ENCODE results near the gene HDAC2. TPM values are rescaled to one million over a fixed set of nuclear protein-coding genes. Genes with fewer than 3 reads are reported as not detected.

The HDAC2 gene
- total RNA-seq, 1 donor from 2014 or later, result 99.8 TPM

DNA sequence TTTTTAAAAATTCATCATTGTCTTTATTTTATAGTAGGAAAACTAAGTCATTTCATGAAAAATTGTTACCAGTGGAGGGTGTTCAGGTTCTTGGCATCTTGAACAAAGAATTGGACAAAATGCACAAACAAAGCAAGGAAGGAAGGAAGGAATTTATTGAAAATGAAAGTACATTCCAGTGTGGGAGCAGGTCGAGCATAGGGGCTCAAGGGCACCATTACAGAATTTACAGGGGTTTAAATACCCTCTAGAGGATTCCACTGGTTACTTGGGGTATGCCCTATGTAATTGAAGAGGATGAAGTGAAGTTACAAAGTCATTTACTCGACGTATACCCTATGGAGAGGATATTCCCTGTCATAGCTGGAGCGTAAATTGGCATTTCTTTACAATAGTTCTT, 37.4 kb upstream of the HDAC2 start:
- FAIRE-seq (no peak), DNase-seq (ENCODE audit: low read depth) (no peak)
- TF ChIP-seq, protein P1, sequence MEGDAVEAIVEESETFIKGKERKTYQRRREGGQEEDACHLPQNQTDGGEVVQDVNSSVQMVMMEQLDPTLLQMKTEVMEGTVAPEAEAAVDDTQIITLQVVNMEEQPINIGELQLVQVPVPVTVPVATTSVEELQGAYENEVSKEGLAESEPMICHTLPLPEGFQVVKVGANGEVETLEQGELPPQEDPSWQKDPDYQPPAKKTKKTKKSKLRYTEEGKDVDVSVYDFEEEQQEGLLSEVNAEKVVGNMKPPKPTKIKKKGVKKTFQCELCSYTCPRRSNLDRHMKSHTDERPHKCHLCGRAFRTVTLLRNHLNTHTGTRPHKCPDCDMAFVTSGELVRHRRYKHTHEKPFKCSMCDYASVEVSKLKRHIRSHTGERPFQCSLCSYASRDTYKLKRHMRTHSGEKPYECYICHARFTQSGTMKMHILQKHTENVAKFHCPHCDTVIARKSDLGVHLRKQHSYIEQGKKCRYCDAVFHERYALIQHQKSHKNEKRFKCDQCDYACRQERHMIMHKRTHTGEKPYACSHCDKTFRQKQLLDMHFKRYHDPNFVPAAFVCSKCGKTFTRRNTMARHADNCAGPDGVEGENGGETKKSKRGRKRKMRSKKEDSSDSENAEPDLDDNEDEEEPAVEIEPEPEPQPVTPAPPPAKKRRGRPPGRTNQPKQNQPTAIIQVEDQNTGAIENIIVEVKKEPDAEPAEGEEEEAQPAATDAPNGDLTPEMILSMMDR (IDR thresholded peaks at IDR 0.05; ENCODE audit: insufficient read depth, low read length, severe bottlenecking), result no peak
- Histone ChIP-seq H3K4me3 (ENCODE audit: low read depth, low read length) (no peak overlapping the region), H3K27me3 (ENCODE audit: control insufficient read depth, insufficient read depth, low read length) (no peaks in the 10 kb centered on the region), H3K36me3 (ENCODE audit: control insufficient read depth, insufficient read depth, low read length) (no peaks in the 10 kb centered on the region)

DNA sequence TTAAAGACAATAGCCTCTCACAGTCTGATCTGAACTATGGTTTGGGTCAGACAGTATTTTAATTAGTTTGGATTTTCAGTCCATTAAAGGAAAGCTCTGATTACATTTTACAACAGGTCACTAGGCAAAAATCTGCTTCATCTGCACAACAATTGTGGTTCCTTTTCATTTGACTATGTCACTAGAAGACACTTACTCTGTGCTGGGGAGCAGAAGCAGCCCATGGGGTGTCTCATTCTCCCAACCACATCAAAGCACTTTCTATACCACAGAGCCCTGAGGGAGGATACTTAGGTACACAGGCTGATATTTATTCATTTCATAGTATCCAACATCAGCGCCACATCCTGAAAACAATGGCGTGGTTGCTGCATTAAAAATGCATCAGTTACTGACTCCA, 36.6 kb upstream of the HDAC2 start:
- TF ChIP-seq, protein P1 (IDR thresholded peaks at IDR 0.05; ENCODE audit: insufficient read depth, low read length, severe bottlenecking), result no peak
- FAIRE-seq, result no peak
- DNase-seq (ENCODE audit: low read depth), result no peak
- Histone ChIP-seq H3K4me3 (ENCODE audit: low read depth, low read length) (no peak overlapping the region), H3K36me3 (ENCODE audit: control insufficient read depth, insufficient read depth, low read length) (no peaks in the 10 kb centered on the region), H3K27me3 (ENCODE audit: control insufficient read depth, insufficient read depth, low read length) (no peaks in the 10 kb centered on the region)

DNA sequence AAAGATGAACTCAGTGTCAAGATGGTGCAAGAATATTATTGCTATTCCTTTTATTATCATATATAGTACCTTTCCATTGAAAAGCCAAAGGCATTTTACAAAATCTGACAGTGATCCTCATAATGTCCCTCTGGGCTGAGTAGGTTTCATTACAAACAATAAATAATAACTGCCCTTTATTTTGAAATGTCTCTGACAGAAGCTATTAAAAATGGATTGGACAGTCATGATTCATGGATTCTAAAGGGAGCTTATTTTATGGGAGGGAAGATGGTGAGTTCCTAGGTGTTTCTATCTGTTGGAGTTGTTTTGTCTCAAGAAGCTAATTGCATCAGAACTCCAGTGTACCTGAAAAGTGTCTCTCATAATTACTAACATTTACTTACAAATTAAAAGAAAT, 30.4 kb upstream of the HDAC2 start:
- TF ChIP-seq, protein P1 (IDR thresholded peaks at IDR 0.05; ENCODE audit: insufficient read depth, low read length, severe bottlenecking), result no peak
- DNase-seq (ENCODE audit: low read depth), result no peak
- no peak for FAIRE-seq
- Histone ChIP-seq H3K36me3 (ENCODE audit: control insufficient read depth, insufficient read depth, low read length) (no peaks in the 10 kb centered on the region), H3K4me3 (ENCODE audit: low read depth, low read length) (no peak overlapping the region), H3K27me3 (ENCODE audit: control insufficient read depth, insufficient read depth, low read length) (no peaks in the 10 kb centered on the region)

DNA sequence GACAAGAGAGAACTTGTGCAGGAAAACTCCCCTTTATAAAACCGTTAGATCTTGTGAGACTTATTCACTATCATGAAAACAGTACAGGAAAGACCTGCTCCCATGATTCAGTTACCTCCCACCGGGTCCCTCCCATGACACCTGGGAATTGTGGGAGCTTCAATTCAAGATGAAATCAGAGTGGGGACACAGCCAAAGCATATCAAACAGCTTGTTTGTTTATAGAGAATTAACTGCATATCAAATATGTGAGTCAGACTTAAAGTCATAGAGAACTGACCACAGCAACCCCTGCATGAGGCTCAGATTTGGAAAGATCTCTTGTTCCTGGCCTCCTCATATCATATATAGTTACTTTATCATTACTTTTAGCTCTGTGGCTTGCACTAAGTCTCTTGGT, 29.1 kb upstream of the HDAC2 start:
- Histone ChIP-seq H3K36me3 (ENCODE audit: control insufficient read depth, insufficient read depth, low read length) (no peaks in the 10 kb centered on the region), H3K27me3 (ENCODE audit: control insufficient read depth, insufficient read depth, low read length) (no peaks in the 10 kb centered on the region), H3K4me3 (ENCODE audit: low read depth, low read length) (no peak overlapping the region)
- DNase-seq (ENCODE audit: low read depth) (peak; percentile 51), FAIRE-seq (no peak)
- TF ChIP-seq, protein P1 (IDR thresholded peaks at IDR 0.05; ENCODE audit: insufficient read depth, low read length, severe bottlenecking), result no peak

GRCh38 chr6:113999284-113999683, 28.3 kb upstream of the HDAC2 start:
- H3K4me3 ChIP-seq (ENCODE audit: low read depth, low read length), result no peak overlapping the region
- H3K27me3 ChIP-seq (ENCODE audit: control insufficient read depth, insufficient read depth, low read length), result no peaks in the 10 kb centered on the region
- TF ChIP-seq, protein P1 (IDR thresholded peaks at IDR 0.05; ENCODE audit: insufficient read depth, low read length, severe bottlenecking), result no peak
- H3K36me3 ChIP-seq (ENCODE audit: control insufficient read depth, insufficient read depth, low read length), result no peaks in the 10 kb centered on the region
- FAIRE-seq, result no peak
- no peak for DNase-seq (ENCODE audit: low read depth)

GRCh38 chr6:113998811-113999210, 27.9 kb upstream of the HDAC2 start:
- no peaks in the 10 kb centered on the region for H3K27me3 ChIP-seq (ENCODE audit: control insufficient read depth, insufficient read depth, low read length)
- FAIRE-seq (no peak), DNase-seq (ENCODE audit: low read depth) (no peak)
- TF ChIP-seq, protein P1 (IDR thresholded peaks at IDR 0.05; ENCODE audit: insufficient read depth, low read length, severe bottlenecking), result no peak
- no peaks in the 10 kb centered on the region for H3K36me3 ChIP-seq (ENCODE audit: control insufficient read depth, insufficient read depth, low read length)
- no peak overlapping the region for H3K4me3 ChIP-seq (ENCODE audit: low read depth, low read length)
